Sigmoid colon (tissue), 7 donors: ENCODE results near the gene CERS1. TPM values are rescaled to one million over a fixed set of nuclear protein-coding genes. Genes with fewer than 3 reads are reported as not detected.

Source experiments
- DNase-seq: peaks from one replicate; pipeline ENCODE4 v3.0.0-alpha.2; 2019
- H3K27ac ChIP-seq, 4 donors: fragments of 200-600 bp; sonication (generic); one replicate each; pipeline ENCODE4 v1.5.1; 2016 to 2019; ENCODE audit warnings: mild to moderate bottlenecking in 1 of 4
- H3K27me3 ChIP-seq, 3 donors: fragments of 200-600 bp; sonication (generic); one replicate each; pipeline ENCODE4 v1.5.1; 2019; ENCODE audit warnings: mild to moderate bottlenecking in 1 of 3
- H3K36me3 ChIP-seq, 4 donors: fragments of 200-600 bp; sonication (generic); one replicate each; pipeline ENCODE4 v1.5.1; 2016 to 2019
- H3K4me1 ChIP-seq, 4 donors: fragments of 200-600 bp; sonication (generic); one replicate each; pipeline ENCODE4 v1.5.1; 2017 to 2019
- H3K4me3 ChIP-seq, 4 donors: fragments of 200-600 bp; sonication (generic); one replicate each; pipeline ENCODE4 v1.5.1; 2017 to 2019; ENCODE audit warnings: mild to moderate bottlenecking in 2 of 4, moderate library complexity in 1 of 4
- H3K9me3 ChIP-seq, 4 donors: fragments of 200-600 bp in 3 of 4; sonication (generic) in 3 of 4; one replicate each; pipeline versions ENCODE4 v1.5.1 to v1.6.1; 2013 to 2019
- CTCF ChIP-seq, 4 experiments: fragments of 450-650 bp in 3 of 4; fragments of 200-600 bp in 1 of 4; IDR thresholded peaks; one replicate each; pipeline ENCODE4 v1.5.1; 2016 to 2019; ENCODE audit warnings: antibody characterized with exemption in 4 of 4, mild to moderate bottlenecking in 3 of 4, moderate library complexity in 2 of 4
- EP300 ChIP-seq, 4 donors: sonication (generic); formaldehyde crosslinking; IDR thresholded peaks; one replicate each; pipeline ENCODE4 v1.6.1; 2017; ENCODE audit warnings: antibody characterized with exemption in 4 of 4
- POLR2A ChIP-seq, 2 donors: fragments of 450-650 bp; IDR thresholded peaks; one replicate each; pipeline ENCODE4 v1.6.1; 2016; ENCODE audit warnings: antibody characterized with exemption in 2 of 2, mild to moderate bottlenecking in 2 of 2, moderate library complexity in 2 of 2
- POLR2AphosphoS5 ChIP-seq, 4 donors: sonication (generic); formaldehyde crosslinking; IDR thresholded peaks; one replicate each; pipeline ENCODE4 v1.6.1; 2017; ENCODE audit warnings: antibody characterized with exemption in 4 of 4
- WGBS, 2 donors: extraction: QIAGEN DNeasy Blood & Tissue Kit; methylation state at CpG; one replicate each; pipeline ENCODE4 v1.1.7; 2013; 5-methylcytosine and 5-hydroxymethylcytosine counted together
- intact Hi-C: fragments of 100-400 bp; cut with DNase I; formaldehyde crosslinking; loops from one replicate; pipeline ENCODE4 v1.15.1; 2023
- polyA plus RNA-seq, 3 donors: library from polyadenylated mRNA; stranded (reverse); fragments of 200-250 nt; gene quantifications; one replicate each; pipeline ENCODE4 v1.2.3, GENCODE V29; 2013
- total RNA-seq, 4 donors: library from RNA; depleted of rRNA; stranded (reverse); fragments of >200 nt; gene quantifications; one replicate each; pipeline ENCODE4 v1.1.0, GENCODE V29; 2016
- donor health status: healthy with polysubstance abuse.
- donor health status: Bipolar disorder and iron deficiency.
- donor health status: healthy.

Gene CERS1
- total and polyA plus RNA-seq, 7 donors = 0.36 to 3.6 (median 0.70) TPM; not detected in 2

GRCh38 chr19:18832306-18833140 lies 63.4 kb downstream of the CERS1 start:
- Histone ChIP-seq H3K4me3 (peak overlapping the region; percentile 68 to 97 (median 86)), H3K4me1 (peaks cover 0 to 53% (median 35%) of the 10 kb centered on the region in 4 donors), H3K27me3 (no peaks in the 10 kb centered on the region), H3K36me3 (peaks cover 0 to 2% (median 0%) of the 10 kb centered on the region in 4 donors), H3K27ac (peak overlapping the region; percentile 86 to 91 (median 88)), H3K9me3 (no peaks in the 10 kb centered on the region)
- TF ChIP-seq POLR2A (IDR thresholded peaks at IDR 0.05) = no peak
- TF ChIP-seq EP300 (IDR thresholded peaks at IDR 0.05) = no peak
- no peak for TF ChIP-seq POLR2AphosphoS5 (IDR thresholded peaks at IDR 0.05)
- no peak for TF ChIP-seq CTCF (IDR thresholded peaks at IDR 0.05)
- 0 to 1% methylated on average over 69 of the region's 69 CpGs for WGBS, 2 donors
- intact Hi-C loops = loop anchor here (5.0 kb wide), 1 partner anchor 245 kb away; the partner anchor contains the start of gene REX1BD
- DNase-seq = no peak

GRCh38 chr19:18831524-18832305 lies 64.2 kb downstream of the CERS1 start, which contains the start of gene UPF1:
Gene UPF1 (plus strand): TSS chr19:18831959. CDS start chr19:18832210, 251 bp downstream.
- Histone ChIP-seq H3K27me3 (no peaks in the 10 kb centered on the region), H3K9me3 (peaks cover 4 to 6% (median 6%) of the 10 kb centered on the region in 4 donors), H3K27ac (peak within 1 kb of the TSS; percentile 86 to 91 (median 88)), H3K4me1 (peaks cover 0 to 45% (median 35%) of the 10 kb centered on the region in 4 donors), H3K4me3 (peak within 1 kb of the TSS; percentile 68 to 97 (median 86)), H3K36me3 (no peaks in the 10 kb centered on the region)
- 0% methylated on average over 96 of the region's 96 CpGs for WGBS, 2 donors
- TF ChIP-seq CTCF (IDR thresholded peaks at IDR 0.05) (no peak), POLR2AphosphoS5 (IDR thresholded peaks at IDR 0.05) (peak; percentile 21 to 88 (median 62))
- intact Hi-C loops = loop anchor here (5.0 kb wide), 1 partner anchor 244 kb away; the partner anchor contains the start of gene REX1BD
- peak; percentile 95 for DNase-seq

DNA sequence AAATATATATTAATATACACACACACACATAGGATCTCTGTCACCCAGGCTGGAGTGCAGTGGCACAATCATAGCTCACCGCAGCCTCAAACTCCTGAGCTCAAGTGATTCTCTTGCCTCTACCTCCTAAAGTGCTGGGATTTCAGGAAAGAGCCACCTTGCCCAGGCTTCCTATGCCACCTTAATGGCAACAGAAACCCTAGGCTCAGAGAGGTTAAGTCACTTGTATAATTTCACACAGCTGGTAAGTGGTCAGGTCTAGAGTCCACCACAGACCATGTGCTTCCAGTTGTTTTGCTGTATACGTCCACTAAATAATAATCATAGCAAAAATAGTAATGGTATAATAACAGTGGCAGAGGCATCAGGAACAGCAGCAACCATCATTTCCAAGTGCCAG lies 65.5 kb downstream of the CERS1 start:
- Histone ChIP-seq H3K4me1 (peaks cover 0 to 36% (median 28%) of the 10 kb centered on the region in 4 donors), H3K4me3 (no peak overlapping the region), H3K27me3 (no peaks in the 10 kb centered on the region), H3K27ac (no peak overlapping the region), H3K36me3 (no peaks in the 10 kb centered on the region), H3K9me3 (peaks cover 6 to 7% (median 6%) of the 10 kb centered on the region in 4 donors)
- intact Hi-C loops = loop anchor here (5.0 kb wide), 1 partner anchor 243 kb away; the partner anchor contains the start of gene REX1BD
- no peak for DNase-seq
- WGBS, 2 donors = 88 to 92% methylated on average over 2 of the region's 2 CpGs
- TF ChIP-seq EP300 (IDR thresholded peaks at IDR 0.05) = no peak

GRCh38 chr19:18828786-18829185 lies 67.2 kb downstream of the CERS1 start:
- 56 to 61% methylated on average over 6 of the region's 6 CpGs for WGBS, 2 donors
- intact Hi-C loops = no loop called here
- TF ChIP-seq POLR2AphosphoS5 (IDR thresholded peaks at IDR 0.05) (no peak), EP300 (IDR thresholded peaks at IDR 0.05) (no peak), POLR2A (IDR thresholded peaks at IDR 0.05) (no peak), CTCF (IDR thresholded peaks at IDR 0.05) (no peak)

More at GRCh38 chr19:18828786-18829185, 67.2 kb downstream of the CERS1 start:
- no peak for DNase-seq
- no peaks in the 10 kb centered on the region for H3K27me3 ChIP-seq
- no peak overlapping the region for H3K4me3 ChIP-seq
- no peaks in the 10 kb centered on the region for H3K36me3 ChIP-seq
- peaks cover 6 to 7% (median 6%) of the 10 kb centered on the region in 4 donors for H3K9me3 ChIP-seq
- peaks cover 0 to 19% (median 11%) of the 10 kb centered on the region in 4 donors for H3K4me1 ChIP-seq
- H3K27ac ChIP-seq = no peak overlapping the region

Other genes starting within 250 kb of the CERS1 start
- gene CRTC1, start 212.5 kb downstream of the CERS1 start, total RNA-seq = 1 to 10 TPM; 2.5 to 7.2 (median 4.6) TPM
- 1 to 10 TPM; 2.8 to 8.9 (median 3.6) TPM for gene CRTC1, start 212.5 kb downstream of the CERS1 start, polyA plus RNA-seq
- 1 to 10 TPM in 2 of 4 donors, under 1 TPM in 2; 0.54 to 6.9 (median 1.0) TPM for gene COMP, start 104.9 kb downstream of the CERS1 start, total RNA-seq
- under 1 TPM in 1 of 3 donors, not detected in 2; 0.22 TPM for gene COMP, start 104.9 kb downstream of the CERS1 start, polyA plus RNA-seq
- gene UPF1, start 64.2 kb downstream of the CERS1 start, total RNA-seq = 10 to 100 TPM; 48.4 to 55.3 (median 49.0) TPM
- 10 to 100 TPM; 27.6 to 62.1 (median 31.4) TPM for gene UPF1, start 64.2 kb downstream of the CERS1 start, polyA plus RNA-seq
- 100 to 1,000 TPM; 130 to 198 (median 157) TPM for gene COPE, start 23.2 kb upstream of the CERS1 start, total RNA-seq
- 100 to 1,000 TPM; 269 to 346 (median 280) TPM for gene COPE, start 23.2 kb upstream of the CERS1 start, polyA plus RNA-seq
- gene DDX49, start 23.6 kb upstream of the CERS1 start, total RNA-seq = 10 to 100 TPM; 32.7 to 39.6 (median 38.4) TPM
- 10 to 100 TPM; 35.4 to 51.1 (median 46.1) TPM for gene DDX49, start 23.6 kb upstream of the CERS1 start, polyA plus RNA-seq
- gene HOMER3, start 45.1 kb upstream of the CERS1 start, total RNA-seq = 10 to 100 TPM; 15.7 to 36.3 (median 31.8) TPM
- gene HOMER3, start 45.1 kb upstream of the CERS1 start, polyA plus RNA-seq = 10 to 100 TPM in 1 of 3 donors, 1 to 10 TPM in 2; 6.2 to 22.8 (median 6.6) TPM
- gene SUGP2, start 137.4 kb upstream of the CERS1 start, total RNA-seq = 10 to 100 TPM; 25.0 to 82.3 (median 33.2) TPM
- 10 to 100 TPM in 1 of 3 donors, 1 to 10 TPM in 2; 7.8 to 45.8 (median 9.0) TPM for gene SUGP2, start 137.4 kb upstream of the CERS1 start, polyA plus RNA-seq
- 10 to 100 TPM; 11.4 to 21.7 (median 13.5) TPM for gene ARMC6, start 137.4 kb upstream of the CERS1 start, total RNA-seq
- gene ARMC6, start 137.4 kb upstream of the CERS1 start, polyA plus RNA-seq = 10 to 100 TPM; 15.6 to 23.5 (median 20.3) TPM
- gene SLC25A42, start 167.8 kb upstream of the CERS1 start, total RNA-seq = 1 to 10 TPM; 6.3 to 8.2 (median 7.3) TPM
- 1 to 10 TPM; 2.4 to 9.5 (median 9.0) TPM for gene SLC25A42, start 167.8 kb upstream of the CERS1 start, polyA plus RNA-seq
- gene TMEM161A, start 242.3 kb upstream of the CERS1 start, total RNA-seq = 10 to 100 TPM; 14.8 to 28.0 (median 18.3) TPM
- 10 to 100 TPM in 1 of 3 donors, 1 to 10 TPM in 2; 3.0 to 22.6 (median 4.4) TPM for gene TMEM161A, start 242.3 kb upstream of the CERS1 start, polyA plus RNA-seq